SK-N-SH (cell line): ENCODE measurements around the gene SPRED3. TPM values are rescaled to one million over a fixed set of nuclear protein-coding genes. Genes with fewer than 3 reads are reported as not detected.
A peak's percentile ranks its signal among the peaks of the same experiment; 100 is the strongest.

Experiments
- CTCF ChIA-PET: fragments of 300-600, 350-600 bp; formaldehyde crosslinking; extraction: SDS; loops from one replicate; lab custom pipeline; 2021; lab: Yijun Ruan, JAX
- POLR2A ChIA-PET: fragments of 350-600 bp; sonication (Branson Sonifier 250); formaldehyde crosslinking; extraction: SDS; loops from one replicate; lab custom pipeline; 2020; ENCODE audit warnings: antibody characterized with exemption, inconsistent platforms; lab: Yijun Ruan, JAX
- DNase-seq: peaks from one replicate; pipeline ENCODE4 v3.0.0; 2012
- H2AFZ ChIP-seq: fragments of 200-600 bp; sonication (generic); 2 replicates; pipeline ENCODE4 v1.8.1; 2016; ENCODE audit warnings: antibody characterized with exemption, mild to moderate bottlenecking, low read depth
- H3F3A ChIP-seq: fragments of 200-600 bp; sonication (generic); replicated peaks from 2 replicates; pipeline ENCODE3; 2016; ENCODE audit warnings: antibody characterized with exemption, mild to moderate bottlenecking; ENCODE audit not compliant: insufficient read depth
- H3K27ac ChIP-seq, 2 experiments: fragments of 200-500 bp in 1 of 2; fragments of 200-600 bp in 1 of 2; sonication (Bioruptor generic) in 1 of 2; sonication (generic), shearing (Covaris generic) in 1 of 2; 2 replicates each; pipeline versions ENCODE4 v1.5.1 to v1.6.1; 2014 to 2016; ENCODE audit warnings: low read depth in 2 of 2, inconsistent platforms in 1 of 2, low read length in 1 of 2, mild to moderate bottlenecking in 1 of 2, mixed read lengths in 1 of 2
- H3K27me3 ChIP-seq: fragments of 200-600 bp; sonication (generic), shearing (Covaris generic); 2 replicates; pipeline ENCODE4 v1.6.1; 2016; ENCODE audit warnings: mixed run types; ENCODE audit not compliant: insufficient read depth
- H3K36me3 ChIP-seq, 2 experiments: fragments of 200-500 bp in 1 of 2; fragments of 200-600 bp in 1 of 2; sonication (Bioruptor generic) in 1 of 2; sonication (generic) in 1 of 2; replicated peaks in 1 of 2; 2 replicates each; pipeline versions ENCODE3 to v1.5.1; 2014 to 2016; ENCODE audit warnings: low read length in 1 of 2, mild to moderate bottlenecking in 1 of 2; ENCODE audit not compliant: insufficient read depth in 2 of 2, control insufficient read depth in 1 of 2
- H3K4me1 ChIP-seq, 2 experiments: fragments of 200-500 bp in 1 of 2; fragments of 200-600 bp in 1 of 2; sonication (Bioruptor generic) in 1 of 2; sonication (generic), shearing (Covaris generic) in 1 of 2; 2 replicates each; pipeline versions ENCODE4 v1.5.1 to v1.6.1; 2014 to 2016; ENCODE audit warnings: low read depth in 1 of 2, low read length in 1 of 2, mixed run types in 1 of 2; ENCODE audit not compliant: insufficient read depth in 2 of 2, control insufficient read depth in 1 of 2
- H3K4me2 ChIP-seq: fragments of 200-600 bp; sonication (generic), shearing (Covaris generic); 2 replicates; pipeline ENCODE4 v1.6.1; 2017; ENCODE audit warnings: mixed run types
- H3K4me3 ChIP-seq, 2 experiments: fragments of 200-500 bp in 1 of 2; fragments of 200-600 bp in 1 of 2; sonication (Bioruptor generic) in 1 of 2; sonication (generic), shearing (Covaris generic) in 1 of 2; 2 replicates each; pipeline versions ENCODE4 v1.5.1 to v1.8.1; 2014 to 2016; ENCODE audit warnings: low read depth in 2 of 2, inconsistent platforms in 1 of 2, low read length in 1 of 2, mild to moderate bottlenecking in 1 of 2, mixed read lengths in 1 of 2, moderate library complexity in 1 of 2
- H3K79me2 ChIP-seq: fragments of 200-600 bp; sonication (generic); 2 replicates; pipeline ENCODE4 v1.8.1; 2017; ENCODE audit warnings: mild to moderate bottlenecking; ENCODE audit not compliant: insufficient read depth
- H3K9ac ChIP-seq: fragments of 200-600 bp; sonication (generic); 2 replicates; pipeline ENCODE4 v1.6.1; 2017; ENCODE audit warnings: mixed run types
- H3K9me2 ChIP-seq: fragments of 200-600 bp; sonication (generic); 2 replicates; pipeline ENCODE4 v1.6.1; 2017; ENCODE audit warnings: mixed run types
- H3K9me3 ChIP-seq: fragments of 200-600 bp; sonication (generic); 2 replicates; pipeline ENCODE4 v1.6.1; 2017; ENCODE audit warnings: mixed run types, mild to moderate bottlenecking, moderate library complexity
- H4K20me1 ChIP-seq: fragments of 200-600 bp; sonication (generic); 2 replicates; pipeline ENCODE4 v1.6.1; 2017; ENCODE audit warnings: mild to moderate bottlenecking, mixed run types; ENCODE audit not compliant: insufficient read depth
- EP300 ChIP-seq, 2 experiments: IDR thresholded peaks; 2 replicates each; pipeline versions ENCODE4 v1.4.0 to v1.6.1; 2012; ENCODE audit warnings: borderline replicate concordance in 1 of 2, low read depth in 1 of 2, low read length in 1 of 2
- EZH2phosphoT487 ChIP-seq: fragments of 200-600 bp; sonication (generic); IDR thresholded peaks from 2 replicates; pipeline ENCODE4 v1.6.1; 2017; ENCODE audit warnings: low read depth, mixed run types, mild to moderate bottlenecking, antibody characterized with exemption, moderate library complexity, borderline replicate concordance
- FOSL2 ChIP-seq: IDR thresholded peaks from 2 replicates; pipeline ENCODE4 v1.4.0; 2012; ENCODE audit warnings: low read depth, mild to moderate bottlenecking, moderate library complexity, borderline replicate concordance
- FOXM1 ChIP-seq: IDR thresholded peaks from 2 replicates; pipeline ENCODE4 v1.4.0; 2012; ENCODE audit warnings: low read depth, mild to moderate bottlenecking
- GATA2 ChIP-seq: sonication (generic); formaldehyde crosslinking; IDR thresholded peaks from 2 replicates; pipeline ENCODE4 v1.5.0; 2020; ENCODE audit warnings: mild to moderate bottlenecking, missing genetic modification reagents
- JUND ChIP-seq: IDR thresholded peaks from 2 replicates; pipeline ENCODE4 v1.4.0; 2012
- MAX ChIP-seq: IDR thresholded peaks from 2 replicates; pipeline ENCODE4 v1.4.0; 2012; ENCODE audit warnings: low read depth
- MEF2A ChIP-seq: IDR thresholded peaks from 2 replicates; pipeline ENCODE4 v1.4.0; 2012; ENCODE audit warnings: low read depth, borderline replicate concordance
- PBX3 ChIP-seq: IDR thresholded peaks from 2 replicates; pipeline ENCODE4; 2012
- POLR2AphosphoS5 ChIP-seq: IDR thresholded peaks from 2 replicates; pipeline ENCODE4 v1.6.1; 2012; ENCODE audit warnings: low read depth, low read length
- RAD21 ChIP-seq: IDR thresholded peaks from 2 replicates; pipeline ENCODE4 v1.6.1; 2012; ENCODE audit warnings: mild to moderate bottlenecking, low read length
- SMC3 ChIP-seq: IDR thresholded peaks from 2 replicates; pipeline ENCODE4 v1.6.1; 2012; ENCODE audit warnings: low read depth, low read length, improper control_type of control experiment
- TCF12 ChIP-seq: IDR thresholded peaks from 2 replicates; pipeline ENCODE4 v1.4.0; 2012
- ZBTB33 ChIP-seq: IDR thresholded peaks from 2 replicates; pipeline ENCODE4 v1.4.0; 2012; ENCODE audit warnings: low read depth, borderline replicate concordance
- WGBS: methylation state at CpG from one replicate; pipeline ENCODE4 v1.1.6; 2017; ENCODE audit warnings: low lambda C conversion rate; 5-methylcytosine and 5-hydroxymethylcytosine counted together
- polyA plus RNA-seq, 3 experiments: library from polyadenylated mRNA; depleted of rRNA; stranded (reverse); fragments of >200 nt; gene quantifications; 2 replicates each; pipeline ENCODE4 v1.2.3, GENCODE V29; 2012

SPRED3 gene
- polyA plus RNA-seq, 1 of the 3 experiments (the other 2 are of a cell fraction) = 11.1 TPM

GRCh38 chr19:38386971-38387549 lies 1.4 kb upstream of the SPRED3 start:
- no peaks in the 10 kb centered on the region for H3K27me3 ChIP-seq
- TF ChIP-seq TCF12 (no peak), RAD21 (no peak), JUND (no peak), EP300 (IDR thresholded peaks at IDR 0.05; ENCODE audit: borderline replicate concordance in 1 of 2, low read depth in 1 of 2, low read length in 1 of 2) (no peak), FOXM1 (no peak), FOSL2 (no peak), EZH2phosphoT487 (no peak), ZBTB33 (no peak), POLR2AphosphoS5 (no peak), SMC3 (no peak), MEF2A (no peak), PBX3 (no peak), GATA2 (CRISPR knock-in tag) (no peak), MAX (no peak)
- peak overlapping the region; percentile 78; the same call in 1 of the 2 replicates for H2AFZ ChIP-seq
- H3K4me1 ChIP-seq = peaks cover 9 to 13% of the 10 kb centered on the region in 2 experiments; a peak in 2 of 4 replicates
- ChIA-PET POLR2A (interaction anchor here (0.6 to 4.1 kb wide), 5 partner anchors 12 to 588 kb away, joined by 3 to 30 read pairs (median 7); partner anchors contain the start of genes FAM98C, FBXO17 and PSMD8), CTCF (interaction anchor here (0.8 to 4.1 kb wide), 5 partner anchors 11 to 543 kb away, joined by 3 to 34 read pairs (median 4); partner anchors contain the start of genes CATSPERG, FAM98C, MRPS12 and SARS2)
- 0 out of 2 replicates have a peak, but pooled peaks cover 5% of the 10 kb centered on the region for H4K20me1 ChIP-seq
- H3K79me2 ChIP-seq = peaks cover 30% of the 10 kb centered on the region
- DNase-seq = peak; percentile 63
- H3K9ac ChIP-seq = peak overlapping the region; percentile 70
- H3K4me3 ChIP-seq = peak overlapping the region; percentile 84 to 99
- peak overlapping the region; percentile 98 for H3K4me2 ChIP-seq
- H3F3A ChIP-seq = peaks cover 22% of the 10 kb centered on the region
- no peaks in the 10 kb centered on the region for H3K9me3 ChIP-seq
- H3K36me3 ChIP-seq = peaks cover 16 to 26% of the 10 kb centered on the region in 2 experiments
- H3K27ac ChIP-seq = peak overlapping the region; percentile 88 to 95
- H3K9me2 ChIP-seq = no peaks in the 10 kb centered on the region
- WGBS = 61% methylated on average over 28 of the region's 36 CpGs
